IPS-18a (cell line): ENCODE data around the gene SIL1.

Source experiments
- H3K27ac ChIP-seq: one replicate; pipeline ENCODE4 v1.5.1; 2013; ENCODE audit warnings: low read length
- H3K27me3 ChIP-seq: one replicate; pipeline ENCODE4 v1.6.1; 2013; ENCODE audit warnings: mild to moderate bottlenecking, low read length; ENCODE audit not compliant: control insufficient read depth, insufficient read depth
- H3K36me3 ChIP-seq: one replicate; pipeline ENCODE4 v1.6.1; 2013; ENCODE audit warnings: low read depth, low read length; ENCODE audit not compliant: control insufficient read depth
- H3K4me1 ChIP-seq: one replicate; pipeline ENCODE4 v1.6.1; 2013; ENCODE audit warnings: low read depth, low read length; ENCODE audit not compliant: control insufficient read depth
- H3K4me3 ChIP-seq: one replicate; pipeline ENCODE4 v1.5.1; 2013; ENCODE audit warnings: low read length
- H3K9ac ChIP-seq: one replicate; pipeline ENCODE4 v1.6.1; 2013; ENCODE audit warnings: mild to moderate bottlenecking, low read length, moderate library complexity
- H3K9me3 ChIP-seq: one replicate; pipeline ENCODE4 v1.6.1; 2013; ENCODE audit warnings: low read depth, low read length; ENCODE audit not compliant: control insufficient read depth

The SIL1 gene

GRCh38 chr5:138981586-138981985 lies 216.6 kb downstream of the SIL1 start:
- peaks cover 7% of the 10 kb centered on the region for H3K4me1 ChIP-seq
- H3K36me3 ChIP-seq: no peaks in the 10 kb centered on the region
- no peaks in the 10 kb centered on the region for H3K27me3 ChIP-seq
- H3K9me3 ChIP-seq: no peaks in the 10 kb centered on the region
- no peak overlapping the region for H3K4me3 ChIP-seq
- H3K27ac ChIP-seq: no peak overlapping the region
- H3K9ac ChIP-seq: no peak overlapping the region

GRCh38 chr5:138981131-138981530 lies 217.0 kb downstream of the SIL1 start:
- Histone ChIP-seq H3K9ac (no peak overlapping the region), H3K4me3 (no peak overlapping the region), H3K27me3 (no peaks in the 10 kb centered on the region), H3K27ac (no peak overlapping the region), H3K9me3 (no peaks in the 10 kb centered on the region), H3K4me1 (peaks cover 7% of the 10 kb centered on the region), H3K36me3 (no peaks in the 10 kb centered on the region)

GRCh38 chr5:138980441-138980840 lies 217.7 kb downstream of the SIL1 start:
- Histone ChIP-seq H3K27me3 (no peaks in the 10 kb centered on the region), H3K9ac (no peak overlapping the region), H3K27ac (no peak overlapping the region), H3K4me1 (peaks cover 7% of the 10 kb centered on the region), H3K9me3 (no peaks in the 10 kb centered on the region), H3K4me3 (no peak overlapping the region), H3K36me3 (no peaks in the 10 kb centered on the region)

- Histone ChIP-seq H3K36me3 (no peaks in the 10 kb centered on the region), H3K4me3 (no peak overlapping the region), H3K9me3 (no peaks in the 10 kb centered on the region), H3K4me1 (peaks cover 7% of the 10 kb centered on the region), H3K27me3 (no peaks in the 10 kb centered on the region), H3K9ac (no peak overlapping the region), H3K27ac (no peak overlapping the region)
Measured at GRCh38 chr5:138979684-138980280, 218.4 kb downstream of the SIL1 start.

GRCh38 chr5:138978581-138978980 lies 219.6 kb downstream of the SIL1 start:
- Histone ChIP-seq H3K36me3 (no peaks in the 10 kb centered on the region), H3K4me3 (no peak overlapping the region), H3K4me1 (peaks cover 7% of the 10 kb centered on the region), H3K9me3 (no peaks in the 10 kb centered on the region), H3K27me3 (no peaks in the 10 kb centered on the region), H3K9ac (no peak overlapping the region), H3K27ac (no peak overlapping the region)

GRCh38 chr5:138978080-138978479 lies 220.1 kb downstream of the SIL1 start:
- H3K4me1 ChIP-seq: peaks cover 7% of the 10 kb centered on the region
- no peaks in the 10 kb centered on the region for H3K27me3 ChIP-seq
- H3K4me3 ChIP-seq: no peak overlapping the region
- H3K27ac ChIP-seq: no peak overlapping the region
- H3K36me3 ChIP-seq: no peaks in the 10 kb centered on the region
- no peak overlapping the region for H3K9ac ChIP-seq
- H3K9me3 ChIP-seq: no peaks in the 10 kb centered on the region

- H3K27me3 ChIP-seq: no peaks in the 10 kb centered on the region
- no peak overlapping the region for H3K9ac ChIP-seq
- H3K9me3 ChIP-seq: no peaks in the 10 kb centered on the region
- H3K4me1 ChIP-seq: peaks cover 7% of the 10 kb centered on the region
- H3K4me3 ChIP-seq: no peak overlapping the region
- no peaks in the 10 kb centered on the region for H3K36me3 ChIP-seq
- H3K27ac ChIP-seq: no peak overlapping the region
Measured at GRCh38 chr5:138975098-138975847, 222.9 kb downstream of the SIL1 start.

- peaks cover 7% of the 10 kb centered on the region for H3K4me1 ChIP-seq
- H3K36me3 ChIP-seq: no peaks in the 10 kb centered on the region
- no peak overlapping the region for H3K4me3 ChIP-seq
- no peaks in the 10 kb centered on the region for H3K27me3 ChIP-seq
- H3K9me3 ChIP-seq: no peaks in the 10 kb centered on the region
- H3K9ac ChIP-seq: no peak overlapping the region
- H3K27ac ChIP-seq: no peak overlapping the region
Measured at GRCh38 chr5:138974227-138975063, 223.7 kb downstream of the SIL1 start.

GRCh38 chr5:138972836-138973235 lies 225.3 kb downstream of the SIL1 start:
- no peaks in the 10 kb centered on the region for H3K9me3 ChIP-seq
- H3K4me3 ChIP-seq: no peak overlapping the region
- H3K4me1 ChIP-seq: no peaks in the 10 kb centered on the region
- H3K27ac ChIP-seq: no peak overlapping the region
- H3K27me3 ChIP-seq: no peaks in the 10 kb centered on the region
- no peaks in the 10 kb centered on the region for H3K36me3 ChIP-seq
- no peak overlapping the region for H3K9ac ChIP-seq

GRCh38 chr5:138972230-138972629 lies 225.9 kb downstream of the SIL1 start:
- Histone ChIP-seq H3K4me1 (no peaks in the 10 kb centered on the region), H3K27me3 (no peaks in the 10 kb centered on the region), H3K9ac (no peak overlapping the region), H3K27ac (no peak overlapping the region), H3K36me3 (no peaks in the 10 kb centered on the region), H3K4me3 (no peak overlapping the region), H3K9me3 (no peaks in the 10 kb centered on the region)

GRCh38 chr5:138969323-138970002 lies 228.7 kb downstream of the SIL1 start:
- H3K27me3 ChIP-seq: no peaks in the 10 kb centered on the region
- H3K36me3 ChIP-seq: no peaks in the 10 kb centered on the region
- no peaks in the 10 kb centered on the region for H3K9me3 ChIP-seq
- no peak overlapping the region for H3K27ac ChIP-seq
- no peak overlapping the region for H3K4me3 ChIP-seq
- peaks cover 8% of the 10 kb centered on the region for H3K4me1 ChIP-seq
- no peak overlapping the region for H3K9ac ChIP-seq
